GM19467 (cell line): Measurements from ENCODE around the gene ATG2A.
"Not testable (repeated sequence)": the region's sequence is repeated elsewhere in the genome, so short reads cannot be mapped to it uniquely, and the experiment has no call there.

Experiments used
- ATAC-seq: cut with Tn5 transposase; IDR thresholded peaks from one replicate; pipeline ENCODE4 v1.9.1; 2021; ENCODE audit warnings: mild to moderate bottlenecking, moderate library complexity; ENCODE audit not compliant: unreplicated experiment

Gene ATG2A

DNA sequence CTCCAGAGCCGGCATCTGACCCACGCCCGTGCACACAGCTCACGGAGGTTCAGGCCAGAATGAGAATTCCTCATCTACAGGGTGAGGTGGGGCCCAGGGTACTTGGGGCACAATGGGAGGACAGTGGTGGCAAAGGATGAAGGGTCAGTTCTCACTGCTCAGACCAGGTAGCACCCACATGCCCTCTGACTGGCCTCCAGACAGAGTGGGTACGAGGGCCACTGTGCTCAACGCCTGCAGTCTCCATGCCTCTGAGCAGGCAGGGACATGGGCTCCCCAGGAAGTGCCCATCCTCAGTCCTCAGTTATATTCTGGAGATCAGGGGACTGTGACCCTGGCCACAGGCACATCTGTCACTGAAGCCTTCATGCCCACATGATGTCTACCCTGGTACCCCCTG lies 59.5 kb downstream of the ATG2A start:
- ATAC-seq = no peak

GRCh38 chr11:64856382-64857227 lies 60.4 kb downstream of the ATG2A start:
- no peak for ATAC-seq

GRCh38 chr11:64855596-64856304 lies 61.3 kb downstream of the ATG2A start:
- ATAC-seq = no peak

GRCh38 chr11:64854534-64855502 lies 62.2 kb downstream of the ATG2A start:
- no peak for ATAC-seq

GRCh38 chr11:64854157-64854533 lies 62.9 kb downstream of the ATG2A start:
- no peak for ATAC-seq

DNA sequence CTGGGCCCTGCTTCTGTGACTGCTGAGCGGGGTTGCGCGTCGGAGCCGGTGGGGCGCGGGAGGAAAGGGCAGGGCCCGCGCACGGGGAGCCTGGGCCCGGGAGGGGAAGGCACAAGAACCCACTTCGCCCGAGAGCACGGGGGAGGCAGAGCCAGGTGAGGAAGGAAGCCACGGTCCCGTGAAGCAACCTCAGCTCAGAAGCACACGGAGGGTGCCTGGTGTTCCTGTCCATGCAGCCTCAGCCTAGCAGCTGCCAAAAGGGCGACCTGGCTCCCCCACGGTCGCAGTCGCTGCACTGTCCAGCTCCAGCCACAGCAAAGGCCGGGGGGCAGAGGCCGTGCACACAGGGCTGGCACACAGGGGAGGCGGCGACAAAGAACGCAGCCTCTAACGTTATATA lies 63.3 kb downstream of the ATG2A start:
- ATAC-seq = no peak

DNA sequence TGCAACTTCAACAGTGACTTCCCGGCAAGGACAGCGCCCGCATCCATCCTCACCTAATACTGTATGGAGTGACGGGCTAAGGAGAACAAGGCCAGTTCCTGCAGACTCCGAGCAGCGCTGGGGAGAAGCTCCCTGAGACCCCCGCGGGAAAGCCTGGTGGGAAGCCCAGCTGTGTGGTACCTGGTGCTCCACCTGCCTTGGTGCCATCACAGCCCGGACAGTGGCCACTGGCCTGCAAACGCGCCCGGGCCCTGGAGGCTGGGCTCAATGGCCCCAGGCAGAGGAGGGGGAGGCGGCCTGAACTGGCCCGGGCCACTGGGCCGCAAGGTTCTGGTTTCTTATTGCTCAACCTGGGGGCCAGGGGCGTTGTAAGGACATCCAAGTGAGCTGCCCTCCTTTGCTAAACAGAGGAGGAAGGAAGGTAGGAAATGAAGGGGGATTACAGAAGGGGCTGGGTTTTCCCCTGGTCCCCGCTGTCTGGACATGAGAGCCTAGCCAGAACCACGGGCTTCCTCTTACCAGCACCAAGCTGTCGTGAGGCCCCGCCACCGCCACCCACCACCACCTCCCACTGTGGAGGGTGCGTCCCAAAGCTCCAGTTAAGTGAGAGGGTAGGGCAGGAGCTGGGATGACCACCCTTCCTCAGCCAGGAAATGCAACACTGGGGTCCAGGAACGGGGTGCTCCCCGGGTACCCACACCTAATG lies 64.1 kb downstream of the ATG2A start:
- no peak for ATAC-seq

GRCh38 chr11:64851831-64852351 lies 65.1 kb downstream of the ATG2A start:
- no peak for ATAC-seq

DNA sequence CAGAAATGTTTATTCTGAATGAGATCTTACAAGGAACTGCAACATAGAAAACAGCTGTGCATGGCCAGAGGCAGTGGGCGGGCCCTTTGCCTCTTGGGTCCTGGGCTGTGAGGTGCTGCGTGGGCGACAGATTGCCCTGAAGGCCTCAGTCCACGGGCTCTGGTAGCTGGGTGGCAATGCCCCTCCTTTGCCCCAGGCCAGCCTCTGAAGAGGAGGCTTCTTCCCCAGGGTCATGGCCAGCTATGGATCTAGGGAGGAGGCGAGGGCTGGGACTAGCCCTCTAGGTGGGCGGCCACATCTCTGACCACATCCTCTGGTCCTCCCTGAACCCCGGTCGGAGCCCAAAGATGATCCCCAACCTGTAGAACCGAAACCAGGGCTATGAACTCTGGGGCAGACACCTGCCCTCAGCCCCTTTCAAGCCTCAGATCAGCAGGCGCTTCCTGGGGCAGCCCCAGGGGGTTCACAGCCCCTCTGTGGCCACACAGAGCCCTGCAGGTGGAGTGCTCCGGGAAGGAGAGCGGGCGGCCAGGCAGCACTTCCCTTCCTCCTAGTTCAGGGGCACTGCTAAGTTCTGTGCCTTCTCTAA lies 65.9 kb downstream of the ATG2A start:
- peak; percentile 62 for ATAC-seq

- no peak for ATAC-seq
Observed at GRCh38 chr11:64849598-64850356, 67.2 kb downstream of the ATG2A start.

GRCh38 chr11:64848826-64849597 lies 68.0 kb downstream of the ATG2A start:
- no peak for ATAC-seq

- no peak for ATAC-seq
Observed at GRCh38 chr11:64848214-64848825, 68.7 kb downstream of the ATG2A start.

DNA sequence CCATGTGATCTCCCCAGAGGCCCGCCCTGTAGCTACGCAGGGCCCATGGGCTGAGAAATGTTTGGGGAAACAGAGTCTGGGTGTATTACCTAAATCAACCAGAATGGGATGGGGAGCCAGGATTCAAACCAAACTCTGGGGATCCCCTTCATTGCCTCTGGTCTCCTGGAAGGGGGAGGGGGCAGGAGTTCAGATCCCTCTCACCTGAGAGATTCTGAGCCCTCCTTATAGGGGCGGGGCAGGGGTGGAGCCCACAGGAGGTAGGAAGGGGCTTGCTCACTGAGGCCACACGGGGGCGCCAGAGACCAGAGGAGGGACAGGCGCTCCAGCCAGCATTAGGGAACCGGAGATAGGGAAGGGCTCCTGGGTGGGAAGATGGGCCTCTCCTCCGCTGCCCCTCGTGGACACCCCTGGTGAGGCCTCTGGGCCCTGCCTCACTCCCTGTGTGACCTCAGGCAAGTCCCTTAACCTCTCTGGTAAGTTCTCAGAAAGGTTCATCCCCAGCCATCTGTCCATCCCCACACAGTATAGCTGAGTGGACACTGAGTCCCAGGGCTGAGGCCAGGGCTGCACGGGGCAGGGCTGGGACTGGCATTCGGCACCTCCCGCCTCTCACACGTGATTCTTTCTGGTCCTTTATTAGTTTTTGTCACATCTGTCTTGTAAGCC lies 69.9 kb downstream of the ATG2A start:
- no peak for ATAC-seq

- not testable (repeated sequence) for ATAC-seq
Observed at GRCh38 chr11:64845776-64846129, 71.3 kb downstream of the ATG2A start.

- no peak for ATAC-seq
Observed at GRCh38 chr11:64845129-64845775, 71.8 kb downstream of the ATG2A start.
